ENCODE results near the gene C4orf33. TPM values are rescaled to one million over a fixed set of nuclear protein-coding genes. Genes with fewer than 3 reads are reported as not detected.

C4orf33 gene
- total RNA-seq, 5 donors from 2014 or later (not counting 1 experiment from before 2014, with no cell fraction given): 4.0 to 12.0 (median 4.4) TPM

GRCh38 chr4:129093191-129093920 lies 2.6 kb upstream of the C4orf33 start, which contains the start of gene SCLT1:
Gene SCLT1 (minus strand): TSS chr4:129093539. CDS start chr4:129093103, 436 bp downstream.
- Histone ChIP-seq H3K9me3 (no peaks in the 10 kb centered on the region), H3K27ac (ENCODE audit: low read length) (peak within 1 kb of the TSS; percentile 94), H3K27me3 (replicated peaks in 1 of 2; ENCODE audit: control insufficient read depth in 2 of 2, extremely low read depth in 1 of 2, insufficient read depth in 2 of 2, low read length in 1 of 2) (no peaks in the 10 kb centered on the region), H3K4me1 (ENCODE audit: control insufficient read depth in 1 of 2, extremely low read depth in 1 of 2, insufficient read depth in 2 of 2, low read length in 2 of 2) (peaks cover 13 to 37% of the 10 kb centered on the region in 2 experiments), H3K4me3 (ENCODE audit: control insufficient read depth in 1 of 2, extremely low read depth in 1 of 2, low read length in 1 of 2) (peak within 1 kb of the TSS; percentile 70 to 92), H3K36me3 (ENCODE audit: control insufficient read depth in 2 of 2, extremely low read depth in 1 of 2, insufficient read depth in 1 of 2, low read length in 1 of 2) (no peaks in the 10 kb centered on the region)
- under 1% methylated on average over 50 of the region's 57 CpGs for WGBS (ENCODE audit: insufficient coverage)
- POLR2A ChIA-PET: interaction anchor here (0.6 to 2.0 kb wide), 9 partner anchors 10 to 1128 kb away, joined by 3 to 9 read pairs (median 4); partner anchors contain the start of genes ABHD18 (in 1 of the 2), MFSD8 (in 1 of the 2) and PGRMC2 (in 1 of the 2)
- DNase-seq: peak; percentile 85 to 98 (median 96)
- no peaks in the 10 kb centered on the region for H3K36me3 Mint-ChIP-seq
- peak within 1 kb of the TSS in 1 of 3 donors; percentile 21 for H3K4me3 Mint-ChIP-seq
- no peaks in the 10 kb centered on the region for H3K27me3 Mint-ChIP-seq
- H3K9me3 Mint-ChIP-seq: no peaks in the 10 kb centered on the region
- H3K27ac Mint-ChIP-seq: peak within 1 kb of the TSS in 1 of 2 donors; percentile 42
- CTCF ChIA-PET: interaction anchor here in 1 of 2 donors (0.9 to 1.2 kb wide), 3 partner anchors 8 to 17 kb away, joined by 3 to 4 read pairs (median 3); no protein-coding TSS in a partner anchor
- peak; percentile 92 to 97 (median 96) for ATAC-seq (replicated peaks in 1 of 4)
- peaks cover 41 to 48% (median 47%) of the 10 kb centered on the region in 3 donors for H3K4me1 Mint-ChIP-seq

DNA sequence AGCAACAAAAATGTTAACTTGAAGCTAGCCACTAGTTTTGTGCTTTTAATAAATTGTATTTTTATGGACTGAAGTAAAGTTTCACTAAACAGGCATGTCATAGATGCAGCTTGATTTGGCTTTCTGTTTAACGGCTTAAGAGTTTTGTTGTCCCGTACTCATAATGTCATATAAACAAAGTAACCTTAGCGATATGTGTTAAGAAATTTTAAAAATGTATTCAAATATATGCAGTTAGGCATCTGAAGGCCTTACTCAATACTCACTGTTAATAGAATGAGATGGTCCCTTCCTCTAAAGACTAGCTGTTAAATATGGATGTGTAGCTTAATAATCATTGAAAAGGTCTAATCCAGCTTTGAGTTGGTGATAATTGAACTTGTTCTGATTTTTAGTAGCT lies 1.6 kb upstream of the C4orf33 start:
- WGBS (ENCODE audit: insufficient coverage): no CpG with 5 or more reads among the region's 3 CpGs
- no peaks in the 10 kb centered on the region for H3K27me3 Mint-ChIP-seq
- ATAC-seq (replicated peaks in 1 of 4) (no peak), DNase-seq (no peak)
- H3K27ac ChIP-seq (ENCODE audit: low read length): peak overlapping the region; percentile 94
- H3K4me1 ChIP-seq (ENCODE audit: control insufficient read depth in 1 of 2, extremely low read depth in 1 of 2, insufficient read depth in 2 of 2, low read length in 2 of 2): peaks cover 13 to 37% of the 10 kb centered on the region in 2 experiments
- no peaks in the 10 kb centered on the region for H3K9me3 Mint-ChIP-seq
- peak overlapping the region in 1 of 2 donors; percentile 42 for H3K27ac Mint-ChIP-seq
- H3K4me1 Mint-ChIP-seq: peaks cover 31 to 38% (median 37%) of the 10 kb centered on the region in 3 donors
- ChIA-PET CTCF (interaction anchor here in 1 of 2 donors (0.9 kb wide), 1 partner anchor 18 kb away, joined by 3 read pairs; no protein-coding TSS in a partner anchor), POLR2A (interaction anchor here (0.7 to 1.9 kb wide), 4 partner anchors 18 to 1214 kb away, joined by 3 to 8 read pairs (median 3); partner anchors contain the start of genes PGRMC2 (in 1 of the 2) and PLK4 (in 1 of the 2))
- H3K4me3 ChIP-seq (ENCODE audit: control insufficient read depth in 1 of 2, extremely low read depth in 1 of 2, low read length in 1 of 2): no peak overlapping the region
- no peaks in the 10 kb centered on the region for H3K27me3 ChIP-seq (replicated peaks in 1 of 2; ENCODE audit: control insufficient read depth in 2 of 2, extremely low read depth in 1 of 2, insufficient read depth in 2 of 2, low read length in 1 of 2)
- no peaks in the 10 kb centered on the region for H3K9me3 ChIP-seq
- H3K4me3 Mint-ChIP-seq: peak overlapping the region in 1 of 3 donors; percentile 21
- no peaks in the 10 kb centered on the region for H3K36me3 Mint-ChIP-seq
- no peaks in the 10 kb centered on the region for H3K36me3 ChIP-seq (ENCODE audit: control insufficient read depth in 2 of 2, extremely low read depth in 1 of 2, insufficient read depth in 1 of 2, low read length in 1 of 2)

GRCh38 chr4:129098531-129099001 lies 2.6 kb downstream of the C4orf33 start:
- peaks cover 5% of the 10 kb centered on the region for H3K36me3 Mint-ChIP-seq
- POLR2A ChIA-PET: no interaction called here
- Histone ChIP-seq H3K9me3 (no peaks in the 10 kb centered on the region), H3K36me3 (ENCODE audit: control insufficient read depth in 2 of 2, extremely low read depth in 1 of 2, insufficient read depth in 1 of 2, low read length in 1 of 2) (peaks cover 0 to 2% of the 10 kb centered on the region in 2 donors), H3K27me3 (replicated peaks in 1 of 2; ENCODE audit: control insufficient read depth in 2 of 2, extremely low read depth in 1 of 2, insufficient read depth in 2 of 2, low read length in 1 of 2) (no peaks in the 10 kb centered on the region), H3K4me3 (ENCODE audit: control insufficient read depth in 1 of 2, extremely low read depth in 1 of 2, low read length in 1 of 2) (no peak overlapping the region), H3K4me1 (ENCODE audit: control insufficient read depth in 1 of 2, extremely low read depth in 1 of 2, insufficient read depth in 2 of 2, low read length in 2 of 2) (peaks cover 0 to 14% of the 10 kb centered on the region in 2 experiments), H3K27ac (ENCODE audit: low read length) (no peak overlapping the region)
- H3K4me3 Mint-ChIP-seq: no peak overlapping the region
- H3K27me3 Mint-ChIP-seq: no peaks in the 10 kb centered on the region
- H3K9me3 Mint-ChIP-seq: no peaks in the 10 kb centered on the region
- ATAC-seq (replicated peaks in 1 of 4) (no peak), DNase-seq (no peak)
- no peak overlapping the region for H3K27ac Mint-ChIP-seq
- CTCF ChIA-PET: no interaction called here
- H3K4me1 Mint-ChIP-seq: peaks cover 23 to 32% (median 32%) of the 10 kb centered on the region in 3 donors

DNA sequence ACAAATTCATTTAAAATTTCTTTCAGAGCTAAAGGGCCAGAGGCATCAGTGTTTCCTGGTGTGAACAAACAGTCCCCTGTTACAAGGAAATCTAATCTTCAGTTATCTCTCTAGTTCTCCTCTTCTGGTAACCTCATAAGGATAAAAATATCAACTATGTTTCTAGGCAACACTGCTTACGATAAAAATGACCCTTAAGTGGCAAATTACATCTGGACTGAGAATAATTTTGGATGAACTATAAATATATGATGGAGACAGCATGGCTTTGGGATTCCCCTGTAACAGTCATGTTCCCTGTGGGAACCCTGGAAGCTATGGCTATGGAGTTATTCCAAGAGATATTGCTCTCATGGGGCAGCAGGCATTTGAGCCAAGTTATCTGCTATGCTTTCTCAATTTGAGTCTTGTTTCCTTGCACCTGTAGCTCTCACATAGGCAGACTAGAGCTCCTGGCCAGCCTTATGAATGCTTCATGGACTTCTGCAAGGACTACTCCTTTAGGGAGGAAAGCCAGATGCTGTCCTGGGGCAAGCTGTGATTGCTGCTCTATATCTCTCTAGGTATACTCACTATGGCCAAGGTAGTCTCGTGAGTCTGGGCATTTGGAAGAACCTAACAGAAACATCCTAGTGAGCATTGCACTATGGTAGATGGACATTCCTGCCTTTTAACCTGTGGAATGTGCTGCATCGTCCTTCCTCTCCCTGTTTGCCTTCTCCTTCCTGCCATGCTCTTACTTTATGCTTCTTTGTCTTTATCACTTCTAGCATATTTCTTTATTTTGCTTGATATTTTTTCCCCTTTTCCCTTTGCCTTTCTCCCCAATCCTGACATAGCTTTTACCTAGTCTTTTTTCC lies 14.2 kb downstream of the C4orf33 start:
- no peak overlapping the region for H3K27ac ChIP-seq (ENCODE audit: low read length)
- Mint-ChIP-seq H3K27ac (no peak overlapping the region), H3K36me3 (peaks cover 31% of the 10 kb centered on the region), H3K4me1 (no peaks in the 10 kb centered on the region), H3K27me3 (no peaks in the 10 kb centered on the region), H3K4me3 (no peak overlapping the region), H3K9me3 (no peaks in the 10 kb centered on the region)
- ChIA-PET CTCF (no interaction called here), POLR2A (interaction anchor here (0.5 to 0.7 kb wide), 2 partner anchors 184 to 590 kb away, joined by 4 read pairs; no protein-coding TSS in a partner anchor)
- H3K36me3 ChIP-seq (ENCODE audit: control insufficient read depth in 2 of 2, extremely low read depth in 1 of 2, insufficient read depth in 1 of 2, low read length in 1 of 2): peaks cover 2 to 12% of the 10 kb centered on the region in 2 donors
- H3K4me3 ChIP-seq (ENCODE audit: control insufficient read depth in 1 of 2, extremely low read depth in 1 of 2, low read length in 1 of 2): no peak overlapping the region
- DNase-seq: no peak
- no peak for ATAC-seq (replicated peaks in 1 of 4)
- no peaks in the 10 kb centered on the region for H3K4me1 ChIP-seq (ENCODE audit: control insufficient read depth in 1 of 2, extremely low read depth in 1 of 2, insufficient read depth in 2 of 2, low read length in 2 of 2)
- 88% methylated on average over 1 of the region's 3 CpGs for WGBS (ENCODE audit: insufficient coverage)
- H3K9me3 ChIP-seq: no peaks in the 10 kb centered on the region
- no peaks in the 10 kb centered on the region for H3K27me3 ChIP-seq (replicated peaks in 1 of 2; ENCODE audit: control insufficient read depth in 2 of 2, extremely low read depth in 1 of 2, insufficient read depth in 2 of 2, low read length in 1 of 2)

GRCh38 chr4:129110931-129111330 lies 15.0 kb downstream of the C4orf33 start:
- H3K4me3 ChIP-seq (ENCODE audit: control insufficient read depth in 1 of 2, extremely low read depth in 1 of 2, low read length in 1 of 2): no peak overlapping the region
- H3K27ac ChIP-seq (ENCODE audit: low read length): no peak overlapping the region
- no peaks in the 10 kb centered on the region for H3K27me3 ChIP-seq (replicated peaks in 1 of 2; ENCODE audit: control insufficient read depth in 2 of 2, extremely low read depth in 1 of 2, insufficient read depth in 2 of 2, low read length in 1 of 2)
- H3K36me3 Mint-ChIP-seq: peaks cover 33% of the 10 kb centered on the region
- H3K9me3 ChIP-seq: no peaks in the 10 kb centered on the region
- no peak overlapping the region for H3K27ac Mint-ChIP-seq
- CTCF ChIA-PET: no interaction called here
- peaks cover 2 to 12% of the 10 kb centered on the region in 2 donors for H3K36me3 ChIP-seq (ENCODE audit: control insufficient read depth in 2 of 2, extremely low read depth in 1 of 2, insufficient read depth in 1 of 2, low read length in 1 of 2)
- H3K27me3 Mint-ChIP-seq: no peaks in the 10 kb centered on the region
- no peak overlapping the region for H3K4me3 Mint-ChIP-seq
- POLR2A ChIA-PET: interaction anchor here in 1 of 2 donors (0.7 kb wide), 1 partner anchor 590 kb away, joined by 4 read pairs; no protein-coding TSS in a partner anchor
- no CpG with 5 or more reads among the region's 3 CpGs for WGBS (ENCODE audit: insufficient coverage)
- DNase-seq (no peak), ATAC-seq (replicated peaks in 1 of 4) (no peak)
- H3K4me1 ChIP-seq (ENCODE audit: control insufficient read depth in 1 of 2, extremely low read depth in 1 of 2, insufficient read depth in 2 of 2, low read length in 2 of 2): no peaks in the 10 kb centered on the region
- no peaks in the 10 kb centered on the region for H3K4me1 Mint-ChIP-seq
- H3K9me3 Mint-ChIP-seq: no peaks in the 10 kb centered on the region

GRCh38 chr4:129111919-129112318 lies 16.0 kb downstream of the C4orf33 start:
- H3K27ac ChIP-seq (ENCODE audit: low read length): no peak overlapping the region
- H3K36me3 ChIP-seq (ENCODE audit: control insufficient read depth in 2 of 2, extremely low read depth in 1 of 2, insufficient read depth in 1 of 2, low read length in 1 of 2): peaks cover 2 to 12% of the 10 kb centered on the region in 2 donors
- no peaks in the 10 kb centered on the region for H3K27me3 ChIP-seq (replicated peaks in 1 of 2; ENCODE audit: control insufficient read depth in 2 of 2, extremely low read depth in 1 of 2, insufficient read depth in 2 of 2, low read length in 1 of 2)
- no peak overlapping the region for H3K4me3 ChIP-seq (ENCODE audit: control insufficient read depth in 1 of 2, extremely low read depth in 1 of 2, low read length in 1 of 2)
- ChIA-PET POLR2A (no interaction called here), CTCF (interaction anchor here in 1 of 2 donors (0.6 kb wide), 1 partner anchor 1001 kb away, joined by 3 read pairs; no protein-coding TSS in a partner anchor)
- H3K27ac Mint-ChIP-seq: no peak overlapping the region
- no peaks in the 10 kb centered on the region for H3K4me1 Mint-ChIP-seq
- H3K27me3 Mint-ChIP-seq: no peaks in the 10 kb centered on the region
- no peaks in the 10 kb centered on the region for H3K4me1 ChIP-seq (ENCODE audit: control insufficient read depth in 1 of 2, extremely low read depth in 1 of 2, insufficient read depth in 2 of 2, low read length in 2 of 2)
- no peak overlapping the region for H3K4me3 Mint-ChIP-seq
- H3K36me3 Mint-ChIP-seq: peaks cover 33% of the 10 kb centered on the region
- no peaks in the 10 kb centered on the region for H3K9me3 Mint-ChIP-seq
- DNase-seq: no peak
- no peaks in the 10 kb centered on the region for H3K9me3 ChIP-seq
- ATAC-seq (replicated peaks in 1 of 4): no peak

All from T-cell (primary cell).